ENCODE data around the gene TBX5.

DNA sequence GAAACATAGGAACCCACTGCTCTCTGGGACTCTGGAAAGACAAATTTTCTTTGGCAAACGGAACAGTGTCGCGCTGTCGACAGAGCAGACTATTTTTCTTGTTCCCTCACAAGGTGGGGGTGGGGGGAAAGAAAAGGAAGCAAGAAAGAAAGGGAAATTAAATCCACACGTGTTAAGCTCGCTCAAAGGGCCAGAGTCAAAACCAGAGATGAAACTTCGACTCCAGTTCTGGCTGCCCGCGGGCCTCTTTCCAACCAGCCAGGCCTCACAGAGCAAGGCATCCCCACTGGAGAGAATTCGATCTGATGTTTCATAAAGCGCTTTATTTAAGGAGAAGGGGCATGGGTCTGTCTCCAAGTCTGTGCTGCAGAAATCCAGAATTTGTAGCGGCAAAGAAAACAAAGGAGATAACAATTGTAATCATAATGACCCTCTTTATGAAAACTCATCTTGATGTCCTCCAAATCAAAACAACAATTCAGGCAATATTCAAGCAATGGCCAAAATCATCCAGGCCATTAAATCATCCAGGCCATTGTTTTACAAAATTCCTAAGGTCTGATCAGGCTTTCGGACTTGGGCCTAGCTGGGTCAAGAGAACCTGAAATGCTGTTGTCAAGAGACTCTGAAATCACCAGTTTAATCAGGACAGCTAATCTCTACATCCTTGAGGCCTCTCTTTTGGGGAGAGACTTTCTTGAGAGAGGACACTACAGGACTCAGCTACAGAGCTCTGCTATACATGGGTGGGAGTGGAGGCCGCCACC is 5.3 kb upstream of the TBX5 start:
- TF ChIP-seq, protein P1, sequence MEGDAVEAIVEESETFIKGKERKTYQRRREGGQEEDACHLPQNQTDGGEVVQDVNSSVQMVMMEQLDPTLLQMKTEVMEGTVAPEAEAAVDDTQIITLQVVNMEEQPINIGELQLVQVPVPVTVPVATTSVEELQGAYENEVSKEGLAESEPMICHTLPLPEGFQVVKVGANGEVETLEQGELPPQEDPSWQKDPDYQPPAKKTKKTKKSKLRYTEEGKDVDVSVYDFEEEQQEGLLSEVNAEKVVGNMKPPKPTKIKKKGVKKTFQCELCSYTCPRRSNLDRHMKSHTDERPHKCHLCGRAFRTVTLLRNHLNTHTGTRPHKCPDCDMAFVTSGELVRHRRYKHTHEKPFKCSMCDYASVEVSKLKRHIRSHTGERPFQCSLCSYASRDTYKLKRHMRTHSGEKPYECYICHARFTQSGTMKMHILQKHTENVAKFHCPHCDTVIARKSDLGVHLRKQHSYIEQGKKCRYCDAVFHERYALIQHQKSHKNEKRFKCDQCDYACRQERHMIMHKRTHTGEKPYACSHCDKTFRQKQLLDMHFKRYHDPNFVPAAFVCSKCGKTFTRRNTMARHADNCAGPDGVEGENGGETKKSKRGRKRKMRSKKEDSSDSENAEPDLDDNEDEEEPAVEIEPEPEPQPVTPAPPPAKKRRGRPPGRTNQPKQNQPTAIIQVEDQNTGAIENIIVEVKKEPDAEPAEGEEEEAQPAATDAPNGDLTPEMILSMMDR (IDR thresholded peaks at IDR 0.05; ENCODE audit: low read depth, low read length, poor library complexity, severe bottlenecking), result no peak
- TF ChIP-seq EZH2phosphoT487 (IDR thresholded peaks at IDR 0.05; ENCODE audit: borderline replicate concordance, low read length), result no peak

All from DOHH2 (cell line).